Stimulated activated CD4-positive, alpha-beta T cell treated with anti-CD3 and anti-CD28 coated beads, Interleukin-12 subunit alpha, Interleukin-12 subunit beta, amount 100 ng/mL, for 48 hours (primary cell): ENCODE data around the gene IPCEF1.
"Not testable (repeated sequence)": the region's sequence is repeated elsewhere in the genome, so short reads cannot be mapped to it uniquely, and the experiment has no call there.

ENCODE experiments used
- DNase-seq, 3 donors: peaks; one replicate each; pipeline ENCODE4 v3.0.0-alpha.2; 2020; ENCODE audit warnings: low read depth in 2 of 3, low spot score in 1 of 3

The IPCEF1 gene

DNA sequence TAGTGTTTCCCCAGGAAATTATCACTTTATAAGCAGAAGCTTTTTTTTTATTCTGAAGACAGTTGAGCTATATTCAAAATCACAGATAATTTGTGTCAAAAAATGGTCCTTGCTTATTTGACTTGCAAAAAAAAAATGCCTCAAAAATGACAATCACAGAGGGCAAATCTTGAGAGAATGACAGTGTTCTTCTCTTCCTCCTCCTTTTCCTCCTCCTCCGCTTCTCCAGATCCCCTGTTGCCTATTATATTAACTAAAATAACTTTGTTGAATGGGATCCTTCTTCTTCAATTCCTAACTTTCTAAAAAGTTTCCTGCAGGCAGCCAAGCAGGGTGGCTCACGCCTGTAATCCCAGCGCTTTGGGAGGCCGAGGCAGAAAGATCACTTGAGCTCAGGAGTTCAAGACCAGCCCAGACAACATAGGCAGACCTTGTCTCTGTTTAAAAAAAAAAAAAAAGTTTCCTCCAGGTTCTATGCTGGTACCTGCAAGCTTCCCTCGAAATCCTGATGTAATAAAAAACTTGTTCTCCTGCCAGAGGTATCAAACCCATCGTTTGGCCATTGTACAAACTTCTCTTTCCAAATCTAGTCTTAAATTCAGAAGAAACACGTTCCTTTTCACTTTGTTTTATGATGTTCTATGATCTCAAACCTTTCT lies 128.6 kb downstream of the IPCEF1 start:
- no peak for DNase-seq

DNA sequence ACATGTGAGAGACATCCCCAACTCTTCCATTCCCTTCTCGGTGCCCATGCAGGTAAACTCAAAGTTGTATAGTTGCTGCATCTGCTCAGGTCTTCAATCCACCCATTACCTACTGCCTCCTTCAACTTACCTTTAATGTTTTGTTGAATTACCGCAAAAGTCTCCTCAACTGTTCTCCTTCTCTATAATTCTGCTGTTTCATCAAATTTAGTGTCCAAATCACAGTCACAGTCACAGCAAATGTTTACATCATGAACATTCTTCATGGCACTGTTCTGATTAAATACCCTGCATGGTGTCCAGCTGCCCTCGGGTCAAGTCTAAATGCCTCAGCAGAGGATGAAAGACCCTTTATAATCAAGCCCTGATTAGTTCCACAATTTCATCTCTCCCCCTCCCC lies 130.1 kb downstream of the IPCEF1 start:
- DNase-seq, result no peak

DNA sequence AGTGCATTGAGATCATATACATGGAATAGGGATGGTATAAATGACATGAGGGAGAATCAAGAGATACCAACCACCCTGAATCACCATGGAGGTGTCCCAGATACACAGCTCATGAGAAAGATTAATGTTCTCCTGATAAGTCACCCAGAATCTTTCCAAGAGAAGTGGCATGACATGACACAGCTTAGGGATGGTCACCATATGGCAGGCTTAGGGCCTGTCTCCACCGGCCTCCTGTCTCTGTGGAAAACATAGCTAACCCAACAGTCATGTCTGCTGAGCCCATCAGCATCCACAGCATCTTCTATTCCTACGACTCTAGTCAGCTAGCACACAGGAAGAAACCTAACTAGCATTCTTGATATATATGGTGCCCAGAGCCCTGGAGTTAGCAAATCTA lies 133.3 kb downstream of the IPCEF1 start:
- DNase-seq, result no peak

DNA sequence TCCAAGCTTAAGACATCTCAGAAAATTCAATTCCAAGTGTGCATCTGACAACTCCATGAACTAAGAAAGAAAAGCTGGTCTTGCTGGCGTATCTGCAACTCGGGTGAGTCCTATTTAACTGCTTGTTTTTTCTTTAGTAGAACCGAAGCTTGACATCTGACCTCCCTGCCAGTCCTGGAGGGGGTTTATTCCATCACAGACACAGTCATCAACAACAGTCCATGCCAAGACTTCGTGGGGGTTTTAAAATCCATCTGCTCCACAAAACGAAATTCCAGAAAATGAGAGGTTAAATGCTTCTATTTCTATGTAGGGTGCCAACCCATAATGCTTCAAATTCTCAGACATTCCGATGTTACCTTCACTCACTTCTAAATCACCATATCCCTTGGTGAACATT lies 133.9 kb downstream of the IPCEF1 start:
- DNase-seq, result no peak

DNA sequence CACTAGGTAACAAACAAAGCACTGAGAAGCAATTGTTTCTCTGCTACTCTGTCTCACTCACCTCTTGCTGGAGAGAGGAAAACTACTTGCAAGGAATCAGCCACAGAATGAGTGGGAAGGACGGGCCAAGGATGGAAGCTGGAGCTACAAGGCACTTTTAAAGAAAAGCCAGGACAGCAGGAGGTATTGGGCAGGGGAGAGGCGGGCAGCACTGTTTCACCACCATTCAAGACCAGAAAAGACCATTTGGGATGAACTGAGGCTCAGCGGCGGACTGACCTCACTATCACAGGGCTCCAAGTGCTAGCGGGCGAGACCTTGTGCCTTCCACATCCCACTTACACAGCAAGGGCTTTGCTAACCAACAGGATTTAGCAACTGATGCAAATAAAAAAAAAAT lies 137.4 kb downstream of the IPCEF1 start:
- DNase-seq, result no peak

DNA sequence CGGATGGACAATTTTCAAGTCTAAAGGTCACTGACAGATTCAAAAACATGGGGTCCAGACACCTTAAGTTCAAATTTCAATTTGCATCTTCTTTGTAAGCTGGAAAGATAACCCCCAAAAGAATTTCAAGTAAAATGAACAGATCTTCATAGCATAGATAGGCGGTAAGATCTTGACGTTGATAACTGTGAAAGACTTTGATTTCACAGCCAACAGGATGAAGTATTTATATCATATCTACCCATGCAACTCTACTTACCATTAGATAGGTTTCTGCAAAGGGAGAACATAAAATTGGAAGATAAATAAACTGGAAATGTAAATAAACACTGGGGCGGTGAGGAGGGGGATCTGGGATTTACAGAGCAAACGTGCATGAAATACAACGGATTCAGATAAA lies 137.8 kb downstream of the IPCEF1 start:
- DNase-seq, result no peak

DNA sequence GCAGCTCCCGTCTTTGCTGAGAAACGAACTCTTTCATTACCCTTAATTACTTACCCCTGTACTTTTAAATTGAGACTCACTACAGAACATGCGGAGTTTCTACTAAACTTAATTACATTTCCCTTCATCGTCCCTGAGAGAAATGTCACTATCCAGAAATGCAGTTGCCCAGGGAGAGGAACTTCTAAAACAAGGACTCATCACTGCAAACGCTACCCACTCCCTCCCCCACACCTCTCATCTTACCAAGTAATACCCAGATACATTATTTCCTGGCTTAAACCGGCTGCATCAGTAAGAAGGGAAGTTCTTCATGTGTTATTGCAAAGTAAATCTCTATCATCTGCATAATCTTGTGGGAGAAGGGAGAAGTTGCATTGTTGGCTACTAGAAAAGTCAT lies 138.3 kb downstream of the IPCEF1 start:
- no peak for DNase-seq

DNA sequence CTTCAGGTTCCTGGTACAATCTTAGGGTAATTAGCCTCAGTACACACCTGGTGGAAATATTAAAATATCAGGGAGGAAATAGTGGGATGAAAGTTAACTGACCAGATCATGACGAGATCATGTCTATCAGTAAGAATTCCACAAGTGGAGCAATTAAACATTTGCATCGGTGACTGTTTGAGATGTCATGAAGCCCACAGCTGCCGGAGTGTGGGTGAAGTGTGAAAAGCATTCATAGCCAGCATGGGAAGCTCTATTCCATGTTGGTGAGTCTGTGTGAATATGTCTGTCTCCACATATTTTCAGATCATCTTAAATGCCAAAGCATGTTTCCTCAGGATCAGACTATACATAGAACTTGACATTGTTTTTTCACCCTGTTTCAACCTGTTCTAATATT lies 142.8 kb downstream of the IPCEF1 start:
- no peak for DNase-seq

DNA sequence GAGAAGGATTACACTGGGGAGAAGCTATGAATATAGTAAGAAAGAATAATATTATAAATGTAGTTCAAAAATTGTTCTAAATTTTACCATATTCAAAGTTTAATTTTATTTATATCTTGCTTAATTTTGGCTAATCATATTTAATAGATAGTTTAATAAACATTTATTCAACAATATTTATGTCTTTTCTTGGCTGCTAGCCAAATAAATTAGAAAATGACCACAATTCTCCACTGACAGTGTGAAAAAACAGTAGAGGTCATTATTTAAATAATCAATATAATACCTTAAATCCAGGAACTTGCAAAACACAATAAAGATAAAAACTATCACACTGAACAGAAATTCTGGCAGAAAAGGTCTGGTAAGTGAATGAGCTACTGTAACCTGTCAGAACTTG lies 145.9 kb downstream of the IPCEF1 start:
- DNase-seq, result no peak

DNA sequence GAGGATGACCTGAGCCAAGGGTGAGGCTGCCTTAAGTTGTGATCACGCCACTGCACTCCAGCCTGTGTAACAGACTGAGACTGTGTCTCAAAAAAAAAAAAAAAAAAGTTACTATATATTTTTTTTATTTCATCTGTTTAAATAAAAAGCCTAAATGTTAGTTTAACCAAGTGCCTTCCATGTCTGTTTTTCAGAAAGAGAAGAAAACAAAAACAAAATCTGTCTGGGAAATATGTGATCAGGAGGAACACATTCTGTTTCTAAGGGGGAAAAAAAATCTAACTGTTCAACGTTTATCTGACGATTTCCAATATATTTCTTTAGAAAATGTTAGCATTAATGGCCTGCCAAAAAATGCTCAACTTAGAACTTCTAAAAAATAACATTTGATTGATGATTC lies 147.0 kb downstream of the IPCEF1 start:
- no peak for DNase-seq

DNA sequence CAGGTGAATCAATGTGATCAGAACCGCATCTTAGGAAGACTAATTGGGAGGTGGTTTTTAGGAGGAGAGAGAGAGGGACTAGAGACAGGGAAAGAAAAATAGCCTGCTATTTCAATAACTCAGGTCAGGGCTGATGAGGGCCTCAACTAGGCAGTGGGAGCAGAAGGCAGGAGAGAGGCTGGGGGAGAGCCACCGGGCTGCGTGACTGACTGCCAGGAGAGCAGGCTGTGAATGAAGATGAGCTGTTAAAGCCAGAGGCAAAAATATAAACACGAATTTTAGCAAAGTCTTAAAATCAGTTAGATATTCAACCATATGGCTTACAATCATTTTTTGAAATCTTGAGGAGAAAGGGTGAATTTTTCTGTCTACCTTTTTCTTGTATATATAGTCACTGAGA lies 149.6 kb downstream of the IPCEF1 start:
- DNase-seq, result no peak

DNA sequence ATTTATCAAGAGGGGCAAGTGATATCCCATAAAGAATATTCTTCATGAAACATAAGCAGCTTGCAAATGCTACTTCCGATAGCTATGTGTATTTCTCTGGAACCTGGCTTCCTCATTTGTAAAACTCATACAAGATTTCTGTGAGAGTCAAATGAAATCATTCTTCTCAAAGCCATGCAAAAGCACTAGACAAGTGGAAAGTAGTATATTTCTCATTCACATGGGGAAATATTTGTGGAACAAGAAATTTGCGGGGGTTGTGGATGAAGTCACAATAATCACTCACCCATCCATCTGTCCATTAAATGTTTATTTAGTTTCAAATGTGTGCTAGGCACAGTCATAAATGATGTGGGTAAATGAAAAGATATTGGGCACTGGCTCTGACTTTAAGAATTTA lies 150.5 kb downstream of the IPCEF1 start:
- DNase-seq, result no peak

DNA sequence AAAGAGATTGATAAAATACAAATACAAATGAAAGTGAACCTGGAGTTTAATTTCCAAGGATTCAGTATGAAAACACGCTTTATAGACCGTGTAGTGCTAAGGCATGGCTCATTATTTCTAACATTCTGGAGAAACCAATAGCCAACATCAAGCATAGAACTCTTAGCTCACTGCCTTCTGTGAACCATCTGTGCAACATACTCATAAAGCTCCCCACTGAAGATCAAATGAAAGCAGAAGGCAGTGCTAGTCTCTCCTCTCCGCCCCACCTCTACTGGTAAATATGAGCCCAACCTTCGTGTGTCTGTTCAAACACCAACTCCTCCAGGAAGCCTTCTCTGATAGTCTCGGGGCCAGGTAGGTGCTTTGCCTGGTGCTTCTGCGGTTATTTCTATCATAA lies 153.6 kb downstream of the IPCEF1 start:
- DNase-seq, result no peak

DNA sequence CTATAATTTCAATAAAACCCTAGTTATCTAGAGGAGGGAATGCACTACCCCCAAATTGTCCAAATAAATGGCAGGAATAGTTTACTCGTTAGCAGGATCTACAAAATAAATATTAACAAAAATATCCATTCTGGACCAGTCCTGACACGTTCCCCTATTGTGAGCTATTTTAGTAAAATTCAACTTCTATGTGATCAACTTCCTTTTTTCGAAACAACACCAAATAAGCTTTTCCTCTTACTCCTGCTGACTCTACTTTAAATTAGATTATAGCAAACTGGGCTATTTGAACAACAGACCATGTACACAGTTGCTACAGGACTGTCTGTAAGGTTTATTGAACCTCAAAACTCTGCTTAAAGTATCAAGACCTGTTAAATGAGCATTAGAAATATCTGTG lies 154.3 kb downstream of the IPCEF1 start:
- DNase-seq, result no peak

DNA sequence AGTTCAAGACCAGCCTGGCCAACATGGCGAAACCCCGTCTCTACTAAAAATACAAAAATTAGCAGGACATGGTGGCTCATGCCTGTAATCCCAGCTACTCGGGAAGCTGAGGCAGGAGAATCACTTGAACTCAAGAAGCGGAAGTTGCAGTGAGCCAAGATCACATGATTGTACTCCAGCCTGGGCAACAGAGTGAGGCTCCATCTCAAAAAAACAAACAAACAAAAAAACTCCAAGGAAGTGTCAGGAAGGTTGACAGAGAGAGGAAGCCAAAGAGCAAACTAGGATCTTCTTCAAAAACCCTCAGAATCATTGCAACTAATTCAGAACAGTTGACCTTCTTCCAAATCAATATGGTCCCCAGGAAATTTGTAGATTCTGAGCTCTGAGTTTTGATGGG lies 154.9 kb downstream of the IPCEF1 start:
- DNase-seq, result not testable (repeated sequence)

DNA sequence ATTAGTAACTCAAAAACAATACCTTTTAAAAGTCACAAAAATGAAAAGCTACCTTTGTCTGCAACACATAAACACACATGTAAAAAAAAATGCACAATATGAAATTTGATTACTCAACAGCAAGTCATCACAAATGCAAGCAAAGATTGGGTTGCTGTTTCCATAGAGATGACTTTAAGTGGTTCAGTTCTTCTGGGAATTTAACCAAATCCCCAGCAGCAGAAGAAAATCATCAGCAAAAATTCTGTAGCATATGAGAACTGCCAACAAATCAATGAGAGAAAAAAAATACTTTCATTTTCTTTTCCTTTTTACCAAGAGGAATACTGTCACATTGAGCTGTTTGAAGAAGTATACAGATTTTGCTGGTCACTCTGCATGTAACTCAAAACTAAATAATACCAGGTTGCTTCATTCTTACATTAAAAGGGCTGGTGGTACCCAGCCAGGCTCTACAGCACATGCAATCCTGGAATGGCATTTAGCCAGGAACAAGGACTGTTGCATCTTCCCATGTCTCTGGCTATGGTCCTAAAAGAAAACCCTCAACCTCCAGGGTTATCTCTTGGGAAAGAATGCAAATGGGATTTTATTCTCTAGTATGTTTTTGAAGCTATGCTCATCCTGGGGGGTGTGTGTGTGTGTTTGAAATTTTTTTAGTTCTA lies 159.3 kb downstream of the IPCEF1 start:
- DNase-seq, result no peak

DNA sequence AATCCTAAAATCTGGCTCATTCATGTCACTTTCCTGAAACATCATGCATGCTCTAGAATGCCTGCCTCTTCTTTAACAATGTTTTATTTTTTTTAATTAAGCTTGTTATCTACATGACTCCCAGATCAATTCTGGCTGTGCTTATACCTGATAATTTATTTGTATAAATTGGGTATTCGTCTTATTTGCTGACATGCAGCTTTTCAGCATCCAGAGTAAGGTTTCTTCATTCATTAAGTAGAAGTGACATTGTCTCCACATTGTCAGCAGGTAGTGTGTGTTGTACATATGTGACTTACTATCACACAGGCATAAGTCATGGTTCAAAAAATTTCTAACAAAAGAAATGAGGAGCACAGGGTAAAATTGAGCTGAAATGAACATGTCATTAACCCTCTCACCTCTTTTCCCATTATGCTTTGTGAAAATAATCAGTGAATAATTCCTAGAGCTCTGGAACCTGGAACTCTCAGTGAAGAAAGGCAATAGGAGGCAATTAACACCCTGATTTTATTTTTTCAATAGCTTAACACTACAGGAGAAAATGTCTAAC lies 160.2 kb downstream of the IPCEF1 start:
- no peak for DNase-seq

DNA sequence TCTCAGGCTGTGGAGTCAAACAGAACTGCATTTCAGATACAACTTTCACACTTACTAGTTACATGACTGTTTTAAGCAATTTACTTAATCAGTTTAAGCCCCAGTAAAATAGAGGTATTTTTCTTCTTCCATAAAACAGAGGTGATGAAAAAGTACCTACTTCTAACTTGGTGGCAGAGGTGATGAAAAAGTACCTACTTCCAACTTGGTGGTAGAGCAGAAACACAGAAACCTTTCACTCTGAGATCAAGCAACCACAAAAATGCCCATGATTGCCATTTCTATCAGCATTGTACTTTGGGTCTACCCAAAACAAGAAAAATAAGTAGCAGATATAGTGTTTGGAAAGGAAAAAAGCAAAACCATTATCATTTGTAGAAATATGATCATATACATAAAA lies 168.9 kb downstream of the IPCEF1 start:
- no peak for DNase-seq

DNA sequence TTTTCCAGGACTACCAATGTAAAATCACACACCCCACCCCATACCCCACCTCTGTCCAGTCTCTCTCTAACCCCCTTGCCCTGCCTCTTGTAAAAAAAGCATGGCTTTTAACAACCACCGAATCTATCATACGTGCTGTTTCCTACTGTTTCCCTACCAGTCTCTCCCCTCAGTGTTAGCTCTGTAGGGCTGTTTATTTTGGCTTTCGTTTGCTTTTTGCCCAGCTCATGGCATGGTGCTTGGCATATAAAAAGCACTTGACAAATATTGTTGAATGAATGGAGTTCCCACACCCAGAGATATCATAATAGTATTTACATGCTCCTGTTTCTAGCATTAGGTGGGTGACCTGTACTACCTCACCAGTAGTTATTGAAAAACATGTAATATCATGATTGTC lies 169.4 kb downstream of the IPCEF1 start:
- DNase-seq, result no peak

DNA sequence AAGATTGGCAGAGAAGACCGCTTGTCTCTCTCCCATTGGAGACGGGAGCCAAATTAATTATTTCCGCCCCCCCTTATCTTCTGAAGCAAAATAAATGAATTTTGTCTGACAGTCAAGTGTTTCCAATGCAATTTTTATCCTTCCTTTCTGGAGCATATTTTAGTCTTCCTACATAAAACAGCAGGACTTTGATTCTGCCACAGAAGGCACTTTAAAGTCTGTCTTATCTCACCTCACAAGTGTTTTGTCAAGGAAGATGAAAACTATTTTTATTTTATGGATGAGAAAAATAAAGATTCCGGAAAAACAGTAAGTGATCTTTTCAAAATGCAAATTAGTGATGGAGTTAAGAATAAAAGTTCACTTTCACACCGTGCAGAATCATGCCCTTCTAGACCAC lies 177.2 kb downstream of the IPCEF1 start:
- no peak for DNase-seq

DNA sequence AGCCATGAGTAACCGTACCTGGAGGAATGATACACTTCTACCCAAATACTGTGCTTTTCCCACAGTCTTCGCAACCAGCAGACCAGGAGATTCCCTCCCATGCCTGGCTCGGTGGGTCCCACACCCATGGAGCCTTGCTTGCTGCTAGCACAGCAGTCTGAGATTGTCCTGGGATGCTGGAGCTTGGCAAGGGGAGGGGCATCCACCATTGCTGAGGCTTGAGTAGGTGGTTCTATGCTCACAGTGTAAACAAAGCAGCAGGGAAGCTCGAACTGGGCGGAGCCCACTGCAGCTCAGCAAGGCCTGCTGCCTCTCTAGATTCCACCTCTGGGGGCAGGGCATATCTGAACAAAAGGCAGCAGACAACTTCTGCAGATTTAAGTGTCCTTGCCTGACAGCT lies 184.2 kb downstream of the IPCEF1 start:
- not testable (repeated sequence) for DNase-seq

DNA sequence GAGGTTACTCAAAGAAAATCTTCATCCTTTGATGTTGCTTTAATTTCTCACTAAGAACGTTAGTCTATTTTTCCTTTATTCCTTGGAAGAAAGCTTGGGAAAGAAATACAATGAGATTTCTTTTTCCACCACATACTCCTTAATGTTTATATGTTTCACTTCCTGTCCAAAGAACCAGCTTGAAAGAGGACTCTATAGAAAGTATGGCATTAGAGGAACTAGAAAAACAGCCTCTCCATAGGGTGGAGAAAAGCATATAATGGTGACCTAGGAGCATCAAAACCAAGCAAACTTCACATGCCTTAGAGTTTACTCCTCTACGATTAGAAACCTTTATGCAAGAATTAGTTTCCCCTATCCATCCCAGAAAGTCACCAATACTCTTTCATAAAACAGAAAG lies 186.5 kb downstream of the IPCEF1 start:
- no peak for DNase-seq
